Choroid plexus epithelial cell (primary cell): Measurements from ENCODE around the gene HSD17B3.

Experiments
- DNase-seq: peaks from one replicate; pipeline ENCODE4 v3.0.0-alpha.2; 2010; ENCODE audit warnings: low read depth
- H3K4me3 ChIP-seq: 2 replicates; pipeline ENCODE4 v1.5.1; 2011; ENCODE audit warnings: low read depth, mild to moderate bottlenecking, control low read depth, low read length, moderate library complexity
- TF ChIP-seq, protein P1 (sequence below): conservative IDR thresholded peaks from 2 replicates; pipeline ENCODE4 v1.5.1; 2011; ENCODE audit warnings: low read depth, mild to moderate bottlenecking, control low read depth, inconsistent platforms, low read length, moderate library complexity

Gene HSD17B3

DNA sequence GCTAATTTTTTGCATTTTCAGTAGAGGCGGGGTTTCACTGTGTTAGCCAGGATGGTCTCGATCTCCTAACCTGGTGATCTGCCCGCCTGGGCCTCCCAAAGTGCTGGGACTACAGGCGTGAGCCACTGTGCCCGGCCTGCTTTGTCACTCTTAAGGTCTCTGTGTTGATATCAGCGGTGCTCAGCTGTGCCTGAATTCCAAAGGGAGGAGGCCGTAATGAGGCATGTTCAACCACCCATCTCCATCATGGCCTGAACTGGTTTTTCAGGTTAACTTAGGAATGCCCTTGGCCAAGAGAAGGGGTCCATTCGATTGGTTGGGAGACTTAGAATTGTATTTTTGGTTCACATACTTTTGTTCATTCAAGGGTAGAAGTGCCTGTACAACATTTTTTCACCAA, 22.0 kb downstream of the HSD17B3 start:
- no peak for DNase-seq
- no peak overlapping the region for H3K4me3 ChIP-seq

DNA sequence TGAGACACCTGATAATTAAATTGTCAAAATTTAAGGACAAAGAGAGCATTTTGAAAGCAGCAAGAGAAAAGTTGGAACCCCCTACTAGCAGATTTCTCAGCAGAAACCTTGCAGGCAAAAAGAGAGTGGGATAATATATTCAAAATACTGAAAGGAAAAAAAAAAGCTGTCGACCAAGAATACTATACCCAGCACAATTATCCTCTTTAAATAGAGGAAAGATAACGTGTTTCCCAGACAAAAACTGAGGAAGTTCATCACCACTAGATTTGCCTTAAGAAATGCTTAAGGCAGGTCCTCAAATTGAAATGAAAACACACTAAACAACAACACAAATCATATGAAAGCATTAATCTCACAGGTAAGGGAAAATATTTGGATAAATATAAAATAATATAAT, 27.0 kb downstream of the HSD17B3 start:
- H3K4me3 ChIP-seq, result no peak overlapping the region
- TF ChIP-seq, protein P1, sequence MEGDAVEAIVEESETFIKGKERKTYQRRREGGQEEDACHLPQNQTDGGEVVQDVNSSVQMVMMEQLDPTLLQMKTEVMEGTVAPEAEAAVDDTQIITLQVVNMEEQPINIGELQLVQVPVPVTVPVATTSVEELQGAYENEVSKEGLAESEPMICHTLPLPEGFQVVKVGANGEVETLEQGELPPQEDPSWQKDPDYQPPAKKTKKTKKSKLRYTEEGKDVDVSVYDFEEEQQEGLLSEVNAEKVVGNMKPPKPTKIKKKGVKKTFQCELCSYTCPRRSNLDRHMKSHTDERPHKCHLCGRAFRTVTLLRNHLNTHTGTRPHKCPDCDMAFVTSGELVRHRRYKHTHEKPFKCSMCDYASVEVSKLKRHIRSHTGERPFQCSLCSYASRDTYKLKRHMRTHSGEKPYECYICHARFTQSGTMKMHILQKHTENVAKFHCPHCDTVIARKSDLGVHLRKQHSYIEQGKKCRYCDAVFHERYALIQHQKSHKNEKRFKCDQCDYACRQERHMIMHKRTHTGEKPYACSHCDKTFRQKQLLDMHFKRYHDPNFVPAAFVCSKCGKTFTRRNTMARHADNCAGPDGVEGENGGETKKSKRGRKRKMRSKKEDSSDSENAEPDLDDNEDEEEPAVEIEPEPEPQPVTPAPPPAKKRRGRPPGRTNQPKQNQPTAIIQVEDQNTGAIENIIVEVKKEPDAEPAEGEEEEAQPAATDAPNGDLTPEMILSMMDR, result no peak
- no peak for DNase-seq

More for the DNA sequence above, 22.0 kb downstream of the HSD17B3 start:
- TF ChIP-seq, protein P1, result no peak

DNA sequence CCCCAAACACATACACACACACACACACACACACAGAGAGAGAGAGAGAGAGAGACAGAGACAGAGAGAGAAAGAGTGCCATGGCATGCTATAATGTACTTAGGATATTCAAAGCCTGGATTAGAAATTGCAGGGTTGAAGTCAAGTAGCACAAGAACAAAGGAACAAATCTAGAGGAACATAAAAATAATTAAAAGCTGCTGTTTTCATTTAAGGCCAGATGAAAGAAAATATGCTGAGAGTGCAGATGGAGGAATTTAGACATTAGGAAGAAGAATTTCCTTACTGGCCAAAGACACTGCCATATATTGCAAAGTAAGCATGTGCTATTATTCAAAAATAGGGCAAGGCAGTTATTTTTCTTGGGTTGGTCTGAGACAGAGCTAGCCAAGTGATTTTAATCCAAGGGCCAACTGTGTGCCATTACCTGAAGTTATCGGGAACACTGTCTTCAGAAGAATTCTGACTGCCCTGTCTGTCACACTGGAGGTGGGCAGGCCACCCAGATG, 31.7 kb downstream of the HSD17B3 start:
- TF ChIP-seq, protein P1, result no peak
- DNase-seq, result no peak
- H3K4me3 ChIP-seq, result no peak overlapping the region

DNA sequence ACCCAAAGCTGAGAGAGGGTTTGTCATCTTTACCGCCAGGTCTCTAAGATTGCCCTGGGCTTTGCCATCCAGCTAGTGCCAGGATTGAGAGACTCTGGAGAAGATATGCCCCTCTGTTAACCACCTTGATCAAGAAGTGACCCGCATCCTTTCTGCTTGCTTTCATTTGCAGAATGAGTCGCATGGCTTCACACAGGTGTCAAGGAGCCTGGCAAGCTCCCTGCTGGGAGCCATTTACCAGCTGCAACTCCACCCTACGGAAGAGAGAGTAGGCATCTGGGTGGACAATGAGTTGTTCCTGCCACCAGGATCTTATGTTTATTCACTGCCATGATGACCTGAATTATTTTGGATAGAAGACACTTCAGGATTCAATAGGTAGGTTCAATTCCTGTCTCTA, 43.0 kb downstream of the HSD17B3 start:
- no peak for DNase-seq
- TF ChIP-seq, protein P1, result no peak

DNA sequence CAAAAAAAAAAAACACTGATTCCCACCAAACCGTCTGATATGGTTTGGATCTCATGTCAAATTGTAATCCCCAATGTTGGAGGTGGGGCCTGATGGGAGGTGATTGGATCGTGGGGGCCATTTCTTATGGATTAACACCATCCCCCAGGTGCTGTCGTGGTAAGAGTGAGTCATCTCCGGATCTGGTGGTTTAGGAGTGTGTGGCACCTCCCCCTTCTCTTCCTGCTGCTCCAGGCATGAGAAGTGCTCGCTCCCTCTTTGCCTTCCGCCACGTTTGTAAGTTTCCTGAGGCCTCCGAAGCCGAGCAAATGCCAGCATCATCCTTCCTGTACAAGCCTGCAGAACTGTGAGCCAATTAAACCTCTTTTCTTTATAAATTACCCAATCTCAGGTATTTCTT, 45.2 kb downstream of the HSD17B3 start:
- TF ChIP-seq, protein P1, result no peak
- H3K4me3 ChIP-seq, result no peak overlapping the region

More for the DNA sequence above, 43.0 kb downstream of the HSD17B3 start:
- no peak overlapping the region for H3K4me3 ChIP-seq

DNA sequence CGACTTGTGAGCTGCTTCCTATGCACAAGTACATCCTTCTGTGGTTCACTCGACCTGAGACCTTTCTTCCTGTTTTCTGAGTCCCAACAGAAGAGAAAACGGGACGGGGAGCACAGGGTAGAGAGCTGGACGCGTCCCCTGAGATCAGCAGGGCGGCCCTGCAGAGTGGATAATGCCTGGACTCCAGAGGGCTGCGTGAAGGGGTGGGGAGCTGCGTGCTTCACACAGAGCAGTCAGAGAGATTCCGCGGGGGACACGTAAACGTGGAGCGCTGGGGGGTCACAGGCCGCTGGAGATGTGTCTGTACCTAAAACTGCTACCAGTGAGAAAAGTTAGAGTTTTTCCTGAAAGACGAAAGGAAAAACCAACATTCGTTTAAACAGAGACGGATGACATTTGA, 46.3 kb downstream of the HSD17B3 start:
- H3K4me3 ChIP-seq, result no peak overlapping the region
- TF ChIP-seq, protein P1, result no peak
- no peak for DNase-seq

More for the DNA sequence above, 45.2 kb downstream of the HSD17B3 start:
- peak; percentile 20 for DNase-seq

DNA sequence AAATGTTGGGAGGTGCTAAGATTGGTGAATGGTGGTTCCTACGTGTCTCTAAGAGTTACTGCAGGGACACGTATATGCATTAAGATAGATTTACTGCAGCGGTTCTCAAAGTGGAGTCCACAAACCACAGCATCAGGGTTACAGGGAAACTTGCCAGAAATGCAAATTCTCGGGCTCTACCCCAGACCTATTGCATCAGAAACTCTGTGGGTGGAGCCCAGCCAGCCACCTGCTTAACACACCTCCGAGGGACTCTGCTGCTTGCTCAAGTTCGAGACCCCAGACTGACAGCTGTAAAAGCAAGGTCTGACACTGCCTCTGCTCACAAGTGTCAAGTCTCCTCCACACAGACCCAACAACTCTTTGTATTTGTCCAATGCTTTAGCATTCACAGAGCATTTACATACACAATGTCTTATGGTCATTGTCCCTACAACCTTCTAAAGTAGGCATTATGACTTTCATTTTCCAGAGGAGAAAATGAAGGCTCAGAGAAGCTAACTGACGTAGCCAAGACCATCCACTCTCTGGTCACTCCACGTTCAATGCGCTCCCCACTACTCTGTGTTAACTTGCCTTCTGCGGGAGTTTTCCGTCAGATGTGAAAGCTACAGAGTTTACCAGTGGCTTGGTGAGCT, 48.8 kb downstream of the HSD17B3 start:
- no peak for DNase-seq
- no peak overlapping the region for H3K4me3 ChIP-seq
- TF ChIP-seq, protein P1, result no peak
